Kidney tubule cell (primary cell): Measurements from ENCODE around the gene VAMP5.
"Not testable (repeated sequence)": the region's sequence is repeated elsewhere in the genome, so short reads cannot be mapped to it uniquely, and the experiment has no call there.

Experiments
- DNase-seq: peaks from one replicate; pipeline ENCODE4 v3.0.0-alpha.2; 2018; ENCODE audit warnings: low spot score

Gene VAMP5

GRCh38 chr2:85584354-85584856 lies at the start of gene VAMP5:
Gene VAMP5, plus strand, starts transcription at chr2:85584431. Its CDS starts 60 bp downstream, at chr2:85584491.
- no peak for DNase-seq

GRCh38 chr2:85534881-85535280 lies 49.4 kb upstream of the VAMP5 start:
- no peak for DNase-seq

GRCh38 chr2:85536479-85536878 lies 47.8 kb upstream of the VAMP5 start:
- peak; percentile 77 for DNase-seq

- peak; percentile 55 for DNase-seq
Observed at GRCh38 chr2:85537600-85538506, 46.4 kb upstream of the VAMP5 start.

- DNase-seq: peak; percentile 93
Observed at GRCh38 chr2:85538507-85539360, 45.5 kb upstream of the VAMP5 start, which contains the start of gene MAT2A. Gene MAT2A, plus strand, starts transcription at chr2:85539168. Its CDS starts 120 bp downstream, at chr2:85539288.

GRCh38 chr2:85539361-85540132 lies 44.7 kb upstream of the VAMP5 start:
- DNase-seq: peak; percentile 71

- peak; percentile 25 for DNase-seq
Observed at GRCh38 chr2:85540133-85540648, 44.0 kb upstream of the VAMP5 start.

- no peak for DNase-seq
Observed at GRCh38 chr2:85541262-85541661, 43.0 kb upstream of the VAMP5 start.

- no peak for DNase-seq
Observed at GRCh38 chr2:85541753-85542457, 42.3 kb upstream of the VAMP5 start.

- DNase-seq: no peak
Observed at GRCh38 chr2:85542777-85543176, 41.5 kb upstream of the VAMP5 start.

- DNase-seq: not testable (repeated sequence)
Observed at GRCh38 chr2:85544254-85544691, 40.0 kb upstream of the VAMP5 start.

GRCh38 chr2:85544915-85545779 lies 39.1 kb upstream of the VAMP5 start:
- DNase-seq: not testable (repeated sequence)

- no peak for DNase-seq
Observed at GRCh38 chr2:85545780-85546240, 38.4 kb upstream of the VAMP5 start.

- no peak for DNase-seq
Observed at GRCh38 chr2:85547089-85547858, 37.0 kb upstream of the VAMP5 start.

- DNase-seq: no peak
Observed at GRCh38 chr2:85547859-85548607, 36.2 kb upstream of the VAMP5 start.

- DNase-seq: no peak
Observed at GRCh38 chr2:85548608-85548900, 35.7 kb upstream of the VAMP5 start.

GRCh38 chr2:85549095-85549494 lies 35.1 kb upstream of the VAMP5 start:
- no peak for DNase-seq

GRCh38 chr2:85549826-85550225 lies 34.4 kb upstream of the VAMP5 start:
- DNase-seq: peak; percentile 28
